Hepatocyte (in vitro differentiated cells): ENCODE data around the gene USP28.

Source experiments
- EZH2 ChIP-seq: fragments of 200-600 bp; sonication (generic); IDR thresholded peaks from 2 replicates; pipeline ENCODE4 v1.6.1; 2016; ENCODE audit warnings: antibody characterized with exemption, mild to moderate bottlenecking, borderline replicate concordance
- EZH2phosphoT487 ChIP-seq: fragments of 200-600 bp; sonication (generic); IDR thresholded peaks from one replicate; pipeline ENCODE4 v1.6.1; 2018; ENCODE audit warnings: antibody characterized with exemption, mild to moderate bottlenecking, low read depth, moderate library complexity; ENCODE audit not compliant: unreplicated experiment, severe bottlenecking
- TF ChIP-seq, protein P1 (sequence below): fragments of 200-600 bp; sonication (generic); IDR thresholded peaks from 2 replicates; pipeline ENCODE4 v1.5.1; 2016; ENCODE audit warnings: antibody characterized with exemption, mild to moderate bottlenecking; ENCODE audit not compliant: poor library complexity

DNA sequence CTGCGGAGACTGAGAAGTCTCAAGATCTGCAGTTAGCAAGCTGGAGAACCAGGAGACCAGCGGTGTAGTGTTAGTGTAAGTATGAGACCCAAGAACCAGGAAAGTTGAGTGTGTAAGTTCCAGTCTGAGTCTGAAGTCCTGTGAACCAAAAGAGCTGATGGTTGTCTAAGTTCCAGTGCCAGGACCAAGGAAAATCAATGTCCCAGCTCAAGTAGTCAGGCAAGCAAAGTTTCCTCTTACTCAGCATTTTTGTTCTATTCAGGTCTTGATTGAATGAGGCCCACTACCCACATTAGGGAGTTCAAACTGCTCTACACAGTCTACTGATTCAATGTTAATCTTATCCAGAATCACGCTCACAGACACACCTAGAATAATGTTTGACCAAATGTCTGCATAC is 11.0 kb downstream of the USP28 start:
- TF ChIP-seq, protein P1, sequence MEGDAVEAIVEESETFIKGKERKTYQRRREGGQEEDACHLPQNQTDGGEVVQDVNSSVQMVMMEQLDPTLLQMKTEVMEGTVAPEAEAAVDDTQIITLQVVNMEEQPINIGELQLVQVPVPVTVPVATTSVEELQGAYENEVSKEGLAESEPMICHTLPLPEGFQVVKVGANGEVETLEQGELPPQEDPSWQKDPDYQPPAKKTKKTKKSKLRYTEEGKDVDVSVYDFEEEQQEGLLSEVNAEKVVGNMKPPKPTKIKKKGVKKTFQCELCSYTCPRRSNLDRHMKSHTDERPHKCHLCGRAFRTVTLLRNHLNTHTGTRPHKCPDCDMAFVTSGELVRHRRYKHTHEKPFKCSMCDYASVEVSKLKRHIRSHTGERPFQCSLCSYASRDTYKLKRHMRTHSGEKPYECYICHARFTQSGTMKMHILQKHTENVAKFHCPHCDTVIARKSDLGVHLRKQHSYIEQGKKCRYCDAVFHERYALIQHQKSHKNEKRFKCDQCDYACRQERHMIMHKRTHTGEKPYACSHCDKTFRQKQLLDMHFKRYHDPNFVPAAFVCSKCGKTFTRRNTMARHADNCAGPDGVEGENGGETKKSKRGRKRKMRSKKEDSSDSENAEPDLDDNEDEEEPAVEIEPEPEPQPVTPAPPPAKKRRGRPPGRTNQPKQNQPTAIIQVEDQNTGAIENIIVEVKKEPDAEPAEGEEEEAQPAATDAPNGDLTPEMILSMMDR, result no peak
- no peak for TF ChIP-seq EZH2
- TF ChIP-seq EZH2phosphoT487, result no peak
